ENCODE results near the gene ACADL.

The ACADL gene

GRCh38 chr2:210167227-210167626 is 58.0 kb downstream of the ACADL start:
- no peak for DNase-seq

GRCh38 chr2:210162466-210163124 is 62.7 kb downstream of the ACADL start:
- no peak for DNase-seq

GRCh38 chr2:210159059-210159458 is 66.2 kb downstream of the ACADL start:
- DNase-seq = no peak

- DNase-seq = no peak
Observed at GRCh38 chr2:210158236-210158635, 67.0 kb downstream of the ACADL start.

GRCh38 chr2:210157526-210157925 is 67.7 kb downstream of the ACADL start:
- DNase-seq = no peak

GRCh38 chr2:210147614-210148013 is 77.6 kb downstream of the ACADL start:
- no peak for DNase-seq
